Stimulated activated CD4-positive, alpha-beta T cell treated with anti-CD3 and anti-CD28 coated beads, Interleukin-1b, Interleukin-23, amount 100 ng/mL, for 24 hours (primary cell): ENCODE measurements around the gene CA10.

ENCODE experiments used
- DNase-seq, 4 experiments: peaks; one replicate each; pipeline ENCODE4 v3.0.0-alpha.2; 2020; ENCODE audit warnings: low read depth in 4 of 4, low spot score in 1 of 4

Gene CA10

DNA sequence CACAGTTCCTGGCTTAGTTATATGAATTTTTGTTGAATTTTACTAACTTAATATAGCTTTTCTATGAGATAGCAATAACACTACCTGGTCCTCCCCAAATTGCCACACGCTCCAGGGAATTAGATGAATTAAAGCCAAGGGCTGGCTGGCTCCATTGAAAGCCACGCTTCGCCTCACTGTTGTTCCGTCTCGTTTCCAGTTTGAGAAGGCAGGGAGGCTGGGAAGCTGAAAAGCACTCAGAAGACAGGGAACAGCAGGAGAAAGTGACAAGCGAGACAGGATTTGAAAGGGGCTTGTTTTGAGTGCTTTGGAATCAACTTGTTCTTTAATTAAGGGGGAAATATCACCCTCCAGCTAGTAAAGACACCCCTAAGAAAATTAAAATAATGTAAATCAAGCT is 425.3 kb downstream of the CA10 start:
- no peak for DNase-seq

DNA sequence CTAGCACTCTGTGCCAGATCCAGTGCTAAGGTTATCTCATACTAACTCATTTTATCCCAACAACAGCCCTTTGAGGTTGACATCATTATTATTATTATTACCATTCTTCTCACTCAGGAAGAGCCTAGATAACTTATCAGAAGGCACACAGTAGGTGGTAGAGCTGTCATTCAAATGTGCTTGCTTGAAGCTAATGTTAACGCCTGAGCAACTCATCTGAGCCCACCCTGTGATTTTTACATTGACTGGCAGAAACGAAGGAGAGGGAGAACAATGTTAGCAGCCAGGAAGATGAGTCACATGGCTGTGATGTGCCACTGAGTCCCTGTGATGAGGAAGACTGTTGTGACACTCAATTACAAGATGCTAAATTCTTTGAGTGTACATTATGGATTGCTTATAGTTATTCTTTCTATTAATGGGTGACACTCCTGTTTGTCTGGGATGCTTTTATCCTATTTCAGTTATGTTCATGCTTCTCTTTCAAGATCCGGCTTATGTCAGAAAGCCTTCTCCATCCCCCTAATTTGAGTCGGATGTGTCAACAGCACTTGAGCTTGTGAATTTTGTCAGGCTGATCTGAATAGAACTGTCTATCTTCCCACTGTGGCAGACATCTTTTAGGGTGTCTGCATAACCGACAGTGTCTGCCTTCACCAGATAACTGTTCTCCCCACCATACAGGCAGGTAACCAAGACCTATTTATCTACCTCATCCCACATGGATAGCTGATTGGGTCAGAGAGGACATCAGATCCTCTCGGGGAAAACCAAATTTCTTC is 426.4 kb downstream of the CA10 start:
- no peak for DNase-seq

DNA sequence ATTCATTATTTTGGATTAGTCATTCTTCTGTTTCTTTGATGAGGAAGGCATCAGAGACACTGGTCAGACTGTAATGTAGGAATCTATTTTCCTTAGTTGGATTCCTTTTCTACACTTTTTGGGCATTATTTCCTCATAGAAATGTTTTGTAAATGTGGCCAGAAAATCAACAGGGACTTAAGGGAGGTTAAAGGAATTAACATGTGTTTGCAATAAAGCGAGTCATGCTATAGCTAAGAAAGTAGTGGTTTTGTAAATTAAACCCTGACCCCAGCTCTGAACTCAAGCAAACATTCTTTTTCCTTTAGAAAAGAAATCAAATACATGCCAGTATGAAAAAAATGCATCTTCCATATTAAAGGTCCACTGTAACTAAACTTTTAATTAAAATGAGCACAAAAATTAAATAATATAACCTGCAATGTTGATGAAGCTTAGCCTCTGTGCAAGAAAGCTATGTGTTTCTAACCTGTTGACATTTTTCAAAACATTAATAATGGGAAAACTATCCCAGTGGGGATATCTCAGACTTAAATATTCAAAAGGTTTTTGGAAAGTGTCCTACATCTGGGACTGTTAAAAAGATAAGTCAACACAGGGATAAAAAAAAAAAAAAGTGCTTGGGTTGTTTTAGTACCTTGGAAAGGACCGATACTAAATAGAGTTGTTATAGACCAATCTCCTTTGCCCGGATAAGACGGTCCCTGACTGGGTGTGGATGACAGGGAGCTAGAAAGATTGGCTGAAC is 428.0 kb downstream of the CA10 start:
- no peak for DNase-seq

DNA sequence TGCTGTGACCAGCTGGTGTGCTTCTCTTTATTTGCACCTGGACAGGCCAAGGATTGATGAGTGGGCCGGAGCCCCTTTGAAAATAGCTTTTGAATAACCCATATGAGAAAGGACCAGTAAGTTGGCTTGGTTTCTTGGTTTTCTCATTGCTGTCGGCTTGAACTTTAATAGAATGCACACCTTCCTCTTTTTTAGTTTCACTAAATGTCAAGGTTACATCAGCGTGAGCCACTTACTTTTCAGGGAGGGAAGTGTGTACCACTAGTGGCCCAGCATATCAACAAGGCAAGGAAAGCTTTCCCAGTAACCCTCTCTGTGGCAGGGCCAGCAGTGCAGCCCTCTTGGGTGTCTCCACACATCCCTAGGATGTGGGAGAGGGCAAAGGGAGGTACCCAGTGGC is 433.3 kb downstream of the CA10 start:
- DNase-seq, result no peak

DNA sequence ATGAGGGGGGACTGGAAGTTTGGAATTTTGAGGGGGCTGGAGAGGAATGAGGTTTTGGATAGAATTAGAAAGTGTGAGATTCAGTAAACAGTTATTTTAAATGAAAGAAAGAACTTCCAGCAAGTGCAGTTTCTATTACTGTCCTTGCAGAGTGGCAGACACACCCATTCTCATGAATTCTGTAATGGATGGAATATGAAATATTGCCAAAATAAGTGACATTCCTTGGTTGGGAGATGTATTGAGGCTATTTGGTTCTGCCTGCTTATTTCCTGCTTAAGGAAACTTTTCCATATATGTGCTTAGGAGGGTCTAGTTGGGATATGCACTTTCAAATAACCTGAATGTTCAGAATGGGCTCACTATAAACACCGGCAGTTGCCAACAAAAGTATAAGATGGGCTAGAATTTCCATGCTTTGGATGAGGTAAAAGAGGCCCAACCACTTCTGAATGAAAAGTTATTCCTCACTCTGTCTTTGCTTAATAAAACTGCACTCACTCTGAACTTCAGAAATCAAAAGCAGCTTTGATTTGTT is 434.4 kb downstream of the CA10 start:
- DNase-seq, result no peak

GRCh38 chr17:51722994-51723393 is 435.5 kb downstream of the CA10 start:
- DNase-seq, result no peak

DNA sequence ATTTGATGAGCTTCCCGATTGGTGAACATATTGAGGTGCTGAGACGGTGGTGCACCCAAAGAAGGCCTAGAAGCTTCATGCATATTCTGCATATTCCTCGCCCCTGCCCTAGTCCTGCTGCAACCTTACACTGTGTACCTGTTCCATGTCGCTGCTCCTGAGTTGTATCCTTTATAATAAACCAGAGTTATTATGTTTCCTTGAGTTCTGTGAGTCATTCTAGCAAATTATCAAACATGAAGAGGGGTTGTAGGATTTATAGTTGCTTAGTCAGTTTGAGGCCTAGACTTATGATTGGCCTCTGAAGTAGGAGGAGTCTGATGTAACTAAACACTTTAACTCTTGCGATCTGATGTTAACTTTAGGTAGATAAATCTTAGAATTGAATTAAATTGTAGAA is 436.8 kb downstream of the CA10 start:
- DNase-seq, result no peak

- DNase-seq, result no peak
These were observed 438.1 kb downstream of the CA10 start for GRCh38 chr17:51720439-51720838.

- no peak for DNase-seq
These were observed 439.5 kb downstream of the CA10 start for GRCh38 chr17:51718983-51719382.

DNA sequence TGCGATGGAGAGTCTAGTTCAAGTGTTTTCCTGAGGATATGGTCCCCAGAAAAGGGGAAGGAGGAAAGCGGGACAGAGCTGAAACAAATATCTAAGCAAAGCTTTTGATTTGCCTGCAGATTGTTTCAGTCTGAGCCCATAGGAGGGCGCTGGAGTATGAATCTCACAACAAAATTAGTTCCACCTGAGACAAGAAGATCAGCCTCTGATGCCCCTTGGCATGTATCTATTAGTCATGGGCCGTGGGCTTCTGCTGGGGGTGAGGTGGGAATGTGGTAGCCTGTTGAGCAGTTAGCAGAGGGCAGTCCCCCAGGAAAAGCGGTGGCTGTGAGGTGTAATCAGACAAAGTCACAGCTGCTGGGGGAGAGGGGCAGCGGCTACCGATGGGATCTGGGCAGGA is 446.9 kb downstream of the CA10 start:
- no peak for DNase-seq

DNA sequence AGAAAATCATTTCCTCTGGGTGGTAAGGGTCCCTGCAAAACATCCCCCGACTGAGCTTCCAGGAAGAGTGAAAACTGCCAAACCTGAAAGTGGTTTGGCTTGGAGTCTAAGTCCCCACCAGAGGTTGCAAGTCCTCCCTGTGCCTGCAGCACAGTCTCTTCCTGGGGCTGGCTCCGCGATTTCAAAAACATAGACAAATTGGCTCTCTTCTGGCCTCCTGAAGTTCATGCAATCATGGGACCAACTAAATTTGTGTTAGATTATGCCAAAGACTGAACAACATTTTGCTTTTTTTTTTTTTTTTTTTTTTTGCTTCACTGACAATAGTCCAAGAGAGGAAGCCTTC is 447.9 kb downstream of the CA10 start:
- DNase-seq, result no peak

- no peak for DNase-seq
These were observed 448.6 kb downstream of the CA10 start for GRCh38 chr17:51709694-51710633.

DNA sequence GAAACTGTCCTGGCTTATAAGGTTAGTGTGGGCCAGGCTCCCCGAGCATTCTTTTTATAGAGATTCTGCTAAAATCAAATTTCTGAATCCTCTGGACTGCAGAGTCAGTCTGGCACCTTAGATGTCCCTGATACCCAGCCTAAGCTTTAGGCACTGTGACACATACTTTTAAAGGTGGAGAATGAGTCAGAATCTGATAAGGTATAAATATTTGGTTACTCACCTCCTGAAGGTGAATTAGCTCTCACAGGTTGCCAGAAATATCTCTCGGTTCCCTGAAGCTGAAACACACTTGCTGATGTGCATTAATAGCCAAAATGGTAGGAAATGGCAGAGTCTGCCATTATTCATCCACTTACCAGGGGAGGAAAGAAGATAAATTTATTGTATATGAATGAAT is 451.3 kb downstream of the CA10 start:
- DNase-seq, result no peak

- no peak for DNase-seq
These were observed 452.4 kb downstream of the CA10 start for GRCh38 chr17:51706093-51706492.

DNA sequence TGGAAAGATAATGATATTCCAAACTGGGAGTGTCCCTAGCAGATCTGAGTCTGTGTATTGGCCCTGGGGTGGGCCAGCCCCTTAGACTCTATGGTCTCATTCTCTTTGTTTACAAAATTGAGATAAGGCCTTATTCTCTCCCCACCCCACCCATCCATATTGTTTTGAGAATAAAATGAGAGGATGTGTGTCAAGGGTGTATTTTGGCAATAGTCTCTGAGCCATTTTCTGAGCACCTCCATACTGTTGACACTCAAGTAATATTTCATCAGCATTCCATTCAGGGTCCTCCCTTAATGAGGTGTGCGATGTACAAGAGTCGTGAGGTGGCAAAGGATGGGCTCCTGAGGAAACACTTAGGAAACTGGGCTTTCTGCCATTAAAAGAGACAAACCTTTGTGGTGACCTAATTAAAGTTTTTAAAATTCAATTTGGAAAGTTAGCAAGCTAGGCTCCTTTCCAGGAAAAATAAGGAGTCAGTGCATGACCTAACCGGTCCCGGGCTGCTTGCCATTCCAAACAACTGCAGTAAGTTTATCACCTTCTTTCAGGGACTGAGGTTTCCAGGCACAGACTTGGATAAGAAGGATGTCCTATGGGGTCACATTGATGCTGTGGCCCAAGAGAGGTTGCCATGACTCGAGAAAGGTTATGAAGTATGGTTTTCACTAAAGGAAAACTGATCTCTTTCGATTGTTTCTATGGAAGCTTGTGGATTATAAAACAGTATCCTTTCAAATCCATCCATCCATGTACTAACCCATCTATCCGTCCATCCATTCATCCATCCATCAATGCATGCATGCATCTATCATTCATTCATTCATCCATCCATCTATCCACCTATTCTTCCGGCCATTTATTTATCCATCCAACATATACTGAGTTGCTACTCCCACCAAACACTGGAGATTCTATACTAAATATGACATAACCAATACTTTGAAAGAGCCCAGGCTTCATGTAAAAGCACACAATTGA is 454.9 kb downstream of the CA10 start:
- no peak for DNase-seq

DNA sequence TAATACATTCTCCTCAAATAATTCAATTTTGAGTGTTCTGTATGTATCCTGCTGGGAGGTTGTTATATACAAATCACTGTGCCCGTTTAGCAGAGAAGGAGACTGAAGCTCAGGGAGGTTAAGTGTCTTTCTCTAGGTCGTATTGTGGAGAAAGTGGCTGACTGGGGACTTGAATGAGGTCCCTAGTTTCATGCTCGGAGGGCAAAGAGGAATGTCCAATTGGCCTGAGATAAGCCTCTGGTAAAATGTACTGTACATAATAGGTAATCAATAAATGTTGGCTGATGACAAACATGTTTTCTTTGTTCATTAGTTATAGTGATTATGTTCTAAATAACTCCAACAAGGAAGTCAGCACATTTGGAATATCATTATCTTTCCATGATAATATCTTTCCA is 455.6 kb downstream of the CA10 start:
- DNase-seq, result no peak

DNA sequence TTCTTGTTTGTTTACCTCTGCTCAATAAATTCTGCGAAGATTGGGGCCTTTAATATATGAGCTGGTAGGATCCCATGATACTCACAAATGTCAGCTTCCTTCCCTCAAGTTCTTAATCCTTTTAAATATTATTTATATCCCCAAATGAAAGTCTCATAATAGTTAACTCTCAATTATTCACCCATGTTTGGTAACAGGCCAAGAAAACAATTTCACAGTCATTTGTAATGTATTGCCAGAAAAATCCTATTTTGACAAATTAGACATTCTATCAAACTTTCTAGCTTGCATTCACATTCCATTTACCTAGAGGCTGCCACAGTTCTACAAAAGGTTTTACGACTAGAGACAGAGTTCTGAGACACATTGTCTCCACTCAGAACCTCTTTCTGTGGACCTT is 457.0 kb downstream of the CA10 start:
- no peak for DNase-seq

DNA sequence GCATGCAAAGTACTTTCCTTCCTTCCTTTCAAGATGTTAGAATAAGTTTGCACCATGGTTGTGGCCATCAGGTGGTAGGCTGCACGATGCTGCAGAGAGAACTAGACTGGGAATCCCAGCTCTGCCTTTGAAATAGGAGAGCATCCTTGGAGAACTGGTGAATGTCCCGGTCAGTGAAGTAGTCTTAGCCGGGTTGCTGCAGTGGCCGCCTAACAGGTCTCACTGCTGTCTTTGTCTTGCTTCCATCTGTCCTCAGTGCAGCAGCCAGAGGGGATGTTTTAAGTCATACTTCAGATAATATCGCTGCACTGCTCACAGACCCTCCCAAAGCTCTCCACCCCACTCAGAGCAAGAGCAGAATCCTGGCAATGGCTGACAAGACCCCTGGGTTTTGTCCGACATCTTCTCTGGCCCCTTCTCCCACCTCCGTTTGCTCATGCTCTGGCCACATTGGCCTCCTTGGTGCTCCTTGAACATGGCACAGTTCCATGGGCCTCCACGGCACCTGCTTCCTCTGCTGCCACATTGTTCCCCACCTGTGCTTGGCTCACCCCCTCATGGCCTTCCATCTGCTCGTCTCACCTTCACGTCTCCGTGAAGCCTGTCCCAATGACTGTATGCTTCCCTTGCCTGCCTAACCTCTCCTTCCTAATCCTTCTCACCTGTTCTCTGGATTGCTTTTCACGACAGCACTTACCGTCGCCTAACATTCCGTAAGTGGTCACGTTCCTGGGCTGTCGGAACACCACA is 458.3 kb downstream of the CA10 start:
- no peak for DNase-seq

DNA sequence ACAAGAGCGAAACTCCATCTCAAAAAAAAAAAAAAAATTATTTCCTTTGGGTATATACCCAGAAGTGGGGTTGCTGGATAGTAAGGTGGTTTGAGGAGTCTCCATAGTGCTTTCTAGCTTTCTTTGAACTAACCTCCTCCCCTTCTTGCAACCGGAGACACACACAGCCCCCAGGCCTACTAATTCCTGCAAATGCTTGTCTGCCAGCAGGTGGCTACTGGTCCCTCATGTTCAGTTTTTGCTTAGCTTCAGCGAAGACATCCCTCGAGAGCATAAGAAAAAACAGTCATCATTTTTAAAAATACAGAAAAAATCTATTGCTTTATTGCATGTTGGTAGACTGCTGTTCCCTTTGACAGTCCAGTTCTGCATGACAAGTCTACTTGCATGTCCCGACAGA is 459.2 kb downstream of the CA10 start:
- no peak for DNase-seq

DNA sequence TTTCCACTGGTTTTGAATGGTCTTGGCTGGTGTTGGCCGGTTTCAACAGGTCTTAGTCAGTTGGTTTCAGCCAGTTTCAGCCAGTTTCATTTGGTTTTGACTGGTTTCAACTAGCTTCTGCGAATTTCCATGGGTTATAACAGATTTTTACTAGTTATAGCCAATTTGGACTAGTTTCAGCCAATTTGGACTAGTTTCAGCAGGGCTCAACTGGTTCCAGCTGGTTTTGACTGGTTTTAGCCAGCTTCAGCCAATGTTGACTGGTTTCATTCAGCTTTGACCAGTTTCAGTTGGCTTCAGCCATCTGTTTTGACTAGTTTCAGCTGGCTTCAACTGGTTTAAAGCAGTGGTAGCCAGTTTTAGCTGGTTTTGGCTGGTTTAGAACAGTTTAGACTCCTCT is 465.6 kb downstream of the CA10 start:
- DNase-seq, result no peak
